NCI-H82 (cell line): ENCODE data around the gene MXRA8.

Source experiments
- DNase-seq: peaks from one replicate; lab custom pipeline; 2025; lab: John Stamatoyannopoulos, UW

MXRA8 gene

GRCh38 chr1:1366699-1367066, 8.3 kb upstream of the MXRA8 start:
- no peak for DNase-seq

GRCh38 chr1:1365875-1366698, 7.7 kb upstream of the MXRA8 start:
- no peak for DNase-seq

- DNase-seq, result no peak
Observed at GRCh38 chr1:1364266-1364665, 5.9 kb upstream of the MXRA8 start.

GRCh38 chr1:1361982-1362423, 3.6 kb upstream of the MXRA8 start:
- DNase-seq, result no peak

- DNase-seq, result no peak
Observed at GRCh38 chr1:1361233-1361981, 3.1 kb upstream of the MXRA8 start.

GRCh38 chr1:1360506-1361169, 2.3 kb upstream of the MXRA8 start:
- DNase-seq, result no peak

GRCh38 chr1:1359664-1360468, 1.5 kb upstream of the MXRA8 start:
- DNase-seq, result peak; percentile 41

GRCh38 chr1:1359308-1359663, 931 bp upstream of the MXRA8 start:
- no peak for DNase-seq

GRCh38 chr1:1357871-1358432, 403 bp downstream of the MXRA8 start:
- DNase-seq, result peak; percentile 67

- no peak for DNase-seq
Observed at GRCh38 chr1:1356796-1357401, 1.5 kb downstream of the MXRA8 start.

GRCh38 chr1:1356166-1356795, 2.1 kb downstream of the MXRA8 start:
- DNase-seq, result peak; percentile 47

GRCh38 chr1:1355416-1355815, 2.9 kb downstream of the MXRA8 start:
- DNase-seq, result no peak

GRCh38 chr1:1354271-1355247, 3.8 kb downstream of the MXRA8 start:
- DNase-seq, result no peak

- DNase-seq, result peak; percentile 48
Observed at GRCh38 chr1:1353389-1354151, 4.8 kb downstream of the MXRA8 start.

- peak; percentile 81 for DNase-seq
Observed at GRCh38 chr1:1352786-1353388, 5.5 kb downstream of the MXRA8 start.

- peak; percentile 56 for DNase-seq
Observed at GRCh38 chr1:1351511-1352427, 6.6 kb downstream of the MXRA8 start.
